UCSD-AML1 (cell line): ENCODE measurements around the gene TMEM232.
"Not testable (repeated sequence)": the region's sequence is repeated elsewhere in the genome, so short reads cannot be mapped to it uniquely, and the experiment has no call there.

ENCODE experiments used
- DNase-seq: peaks from one replicate; lab custom pipeline; 2025; ENCODE audit not compliant: unreplicated experiment; lab: John Stamatoyannopoulos, UW

Gene TMEM232

DNA sequence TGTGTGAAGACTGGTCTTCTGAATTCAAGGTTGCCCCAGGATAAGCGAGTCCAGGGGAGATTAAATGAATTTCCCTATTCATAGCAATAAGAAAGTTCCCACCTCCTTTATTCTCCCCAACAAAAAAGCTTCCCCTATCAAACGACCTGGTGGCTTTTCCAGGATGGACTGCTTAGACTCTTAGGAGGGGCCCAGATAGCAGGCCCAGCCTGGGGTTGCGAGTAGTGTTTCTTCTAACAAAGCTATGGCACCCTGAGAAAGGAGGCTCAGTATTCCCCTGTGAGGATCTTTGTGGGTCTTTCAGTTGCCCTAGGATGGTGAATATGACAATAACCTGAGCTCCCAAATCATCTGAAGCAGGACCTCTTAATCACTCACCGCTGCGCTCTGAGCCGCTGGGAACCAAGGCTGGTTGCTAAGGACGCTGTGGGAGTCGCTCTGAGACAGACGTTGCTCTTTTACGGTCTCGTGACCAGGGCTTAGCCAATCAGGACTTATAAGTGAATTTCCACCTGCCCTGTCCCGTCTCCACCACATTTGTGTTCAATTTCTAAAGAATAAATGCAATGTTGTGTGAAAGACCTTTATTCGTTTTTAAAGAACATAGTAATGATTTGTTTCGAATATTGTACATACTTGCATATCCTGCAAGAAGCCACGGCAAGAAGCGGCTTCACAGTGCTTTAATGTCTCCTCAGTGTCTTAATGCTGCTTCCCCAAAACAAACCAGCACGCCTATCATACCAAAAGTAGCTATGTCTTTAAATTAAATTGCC, at the start of gene TMEM232:
TMEM232 (minus strand) TSS at position 423 of the 776 bp plus-strand sequence. CDS start 59,319 bp downstream, outside the sequence.
- peak; percentile 27 for DNase-seq

GRCh38 chr5:110770286-110770685, 43.8 kb upstream of the TMEM232 start:
- no peak for DNase-seq

DNA sequence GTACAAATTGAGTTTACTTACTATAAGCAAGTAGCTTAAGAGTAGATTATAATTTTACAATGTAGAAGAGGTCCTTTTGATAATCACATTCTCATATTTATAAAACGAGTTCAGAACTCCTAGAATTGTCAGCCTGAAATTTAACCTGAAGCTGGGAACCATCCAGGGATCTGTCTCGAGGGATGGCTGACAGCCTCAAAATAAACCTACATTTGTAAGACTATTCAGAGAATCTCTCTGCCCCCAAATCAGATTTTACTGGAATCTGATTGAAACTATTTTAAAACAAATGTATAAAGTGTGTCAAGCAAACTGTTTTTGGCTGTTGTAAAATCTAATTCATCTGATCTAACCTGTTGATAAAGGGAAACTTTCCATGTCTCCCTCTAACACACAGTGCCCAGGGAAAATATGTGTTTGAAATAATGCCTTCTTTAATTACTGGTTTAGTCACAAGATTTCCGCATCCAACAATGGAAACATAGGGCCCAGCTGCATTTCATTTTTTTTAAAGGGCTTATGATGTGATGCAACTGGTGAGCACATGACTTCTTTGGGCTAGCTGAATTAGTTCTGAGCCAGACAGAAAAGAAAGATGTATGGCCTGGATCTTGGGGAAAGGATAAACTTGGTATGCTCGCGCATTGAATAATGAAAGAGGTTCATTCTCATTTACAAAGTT, 42.7 kb upstream of the TMEM232 start:
- no peak for DNase-seq

DNA sequence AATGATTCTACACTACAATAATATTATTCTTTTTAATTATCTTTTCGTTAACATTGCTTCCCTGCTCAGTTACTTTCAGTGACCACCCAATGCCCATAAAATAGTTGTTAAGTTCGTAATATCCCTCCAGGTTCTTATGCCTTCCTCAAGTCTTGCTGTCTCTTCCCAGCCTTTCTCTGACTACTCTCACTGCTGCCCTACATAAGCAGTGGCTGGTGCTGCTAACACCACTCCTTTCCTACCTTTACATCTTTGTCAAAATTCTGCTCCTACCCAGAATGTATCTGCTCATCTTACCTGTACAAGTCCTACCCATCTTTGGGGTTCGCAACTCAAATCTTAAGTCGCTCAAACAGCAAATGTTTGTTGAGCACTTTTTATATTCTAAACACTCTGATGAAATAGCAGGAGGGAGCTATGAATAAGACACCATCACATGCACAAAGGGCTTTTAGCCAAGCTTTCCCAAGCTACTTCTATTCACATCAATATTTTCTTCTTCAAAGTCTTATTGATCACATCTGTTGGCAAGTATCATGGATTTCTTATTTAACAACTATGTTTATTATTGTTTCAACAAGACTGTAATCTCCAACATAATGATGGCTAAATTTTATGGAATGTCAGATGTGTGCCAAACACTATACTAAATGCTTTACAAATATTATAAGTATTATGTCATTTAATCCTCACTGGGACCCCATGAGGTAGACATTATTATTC, 41.8 kb upstream of the TMEM232 start:
- DNase-seq, result no peak

- no peak for DNase-seq
These were observed 33.7 kb upstream of the TMEM232 start for GRCh38 chr5:110760158-110760557.

DNA sequence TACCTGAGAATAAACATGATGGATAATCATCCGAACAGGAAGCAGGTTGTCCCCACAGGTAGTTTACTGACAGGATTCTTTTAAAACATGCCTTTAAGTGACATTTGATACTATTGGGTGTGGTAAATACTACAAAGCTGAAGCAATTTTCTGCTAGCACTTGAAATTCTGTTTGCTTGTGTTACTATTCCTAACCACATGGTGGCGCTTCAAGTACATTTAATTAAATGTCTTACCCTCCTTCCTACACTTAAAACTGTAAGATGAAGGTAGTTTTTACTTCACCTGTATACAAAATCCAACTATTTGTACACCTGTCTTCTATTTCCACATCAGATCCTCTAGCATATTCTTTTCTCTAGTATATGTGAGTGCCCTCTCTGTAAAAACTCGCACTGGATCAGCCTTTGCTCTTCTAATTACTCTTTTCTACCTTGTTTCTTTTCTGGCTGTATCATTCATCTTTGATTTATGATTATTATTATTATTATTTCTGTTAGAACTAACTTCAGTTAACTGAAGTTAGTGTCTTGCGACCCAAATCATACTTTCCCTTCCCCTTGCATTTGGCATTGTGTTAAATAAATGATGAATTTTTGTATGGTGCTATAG, 30.8 kb upstream of the TMEM232 start:
- DNase-seq, result no peak

GRCh38 chr5:110754181-110754580, 27.7 kb upstream of the TMEM232 start:
- DNase-seq, result no peak

DNA sequence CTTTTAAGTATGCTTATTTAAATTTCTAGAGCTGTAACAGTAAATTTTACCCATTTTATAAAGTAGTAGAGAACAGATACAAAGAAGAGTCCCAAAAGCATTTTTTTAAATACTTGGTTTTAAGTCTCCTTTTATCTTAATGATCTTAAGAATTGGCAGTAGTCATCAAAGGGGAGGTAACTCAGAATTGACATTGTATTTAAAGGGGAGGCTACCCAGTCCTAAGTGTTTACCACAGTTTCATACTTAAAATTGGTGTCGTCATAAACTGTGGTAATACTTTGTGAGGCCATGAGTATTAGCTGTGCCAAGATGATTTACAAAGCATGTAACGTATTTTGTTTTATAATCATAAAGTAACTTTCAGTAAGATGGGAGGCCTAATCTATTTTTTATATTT, 27.1 kb upstream of the TMEM232 start:
- no peak for DNase-seq

DNA sequence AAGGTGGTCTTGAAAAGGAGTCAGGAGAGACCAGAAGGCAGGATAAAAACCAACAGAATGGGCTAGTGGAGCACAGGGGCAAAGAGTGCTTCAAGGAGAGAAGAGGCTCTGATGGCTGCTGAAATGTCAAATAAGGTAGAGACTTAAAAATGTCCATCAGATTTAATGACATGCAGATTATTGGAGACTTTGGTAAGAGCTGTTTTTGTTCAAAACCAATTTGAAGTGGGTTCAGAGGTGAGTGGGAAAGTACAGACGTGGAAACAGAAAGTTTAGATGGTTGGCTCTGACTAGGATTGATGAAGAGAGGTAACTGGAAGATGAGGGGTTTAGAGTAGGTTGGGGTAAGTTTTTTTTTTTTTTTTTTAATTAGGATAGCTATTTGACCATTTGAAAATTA, 26.5 kb upstream of the TMEM232 start:
- no peak for DNase-seq

- DNase-seq, result no peak
These were observed 25.7 kb upstream of the TMEM232 start for GRCh38 chr5:110751902-110752762.

DNA sequence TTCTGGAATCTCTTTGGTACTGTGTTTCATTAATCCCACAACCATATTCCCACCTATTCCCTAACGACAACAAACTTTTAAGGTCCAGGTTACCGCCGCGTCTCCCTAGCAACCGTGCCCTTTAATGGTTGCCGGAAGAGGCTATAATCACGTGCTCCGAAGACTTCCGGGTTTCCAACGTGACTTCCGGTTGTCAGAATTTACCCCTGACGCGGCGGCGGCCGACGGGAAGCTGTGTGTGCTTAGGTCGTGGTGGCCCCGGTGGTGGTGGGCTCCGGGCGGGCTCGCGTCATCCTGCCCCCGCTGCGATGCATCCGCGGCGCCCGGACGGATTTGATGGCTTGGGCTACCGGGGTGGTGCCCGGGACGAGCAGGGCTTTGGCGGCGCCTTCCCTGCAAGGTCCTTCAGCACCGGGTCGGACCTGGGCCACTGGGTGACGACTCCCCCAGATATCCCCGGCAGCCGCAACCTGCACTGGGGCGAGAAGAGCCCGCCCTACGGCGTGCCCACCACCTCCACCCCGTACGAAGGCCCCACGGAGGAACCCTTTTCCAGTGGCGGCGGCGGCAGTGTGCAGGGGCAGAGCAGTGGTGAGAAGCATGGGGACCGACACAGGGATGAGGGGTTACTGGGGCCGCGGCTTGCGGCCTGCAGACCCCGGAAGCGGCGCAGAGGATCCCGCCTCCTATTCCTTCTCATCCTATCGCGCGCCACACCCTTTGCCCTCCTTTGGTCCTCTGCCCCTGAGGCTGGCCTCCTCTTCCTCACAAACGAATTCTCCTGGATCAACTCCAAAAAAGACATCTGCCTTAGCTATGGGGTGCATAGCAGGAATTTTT, 12.6 kb upstream of the TMEM232 start, which contains the start of gene SLC25A46:
SLC25A46 (plus strand) TSS at position 196 of the 840 bp plus-strand sequence; CDS start at position 309, 113 bp downstream.
- peak; percentile 86 for DNase-seq

GRCh38 chr5:110738503-110738811, 12.0 kb upstream of the TMEM232 start:
- DNase-seq, result no peak

- DNase-seq, result no peak
These were observed 10.3 kb upstream of the TMEM232 start for GRCh38 chr5:110736753-110737152.

- no peak for DNase-seq
These were observed 9.1 kb upstream of the TMEM232 start for GRCh38 chr5:110735556-110735955.

DNA sequence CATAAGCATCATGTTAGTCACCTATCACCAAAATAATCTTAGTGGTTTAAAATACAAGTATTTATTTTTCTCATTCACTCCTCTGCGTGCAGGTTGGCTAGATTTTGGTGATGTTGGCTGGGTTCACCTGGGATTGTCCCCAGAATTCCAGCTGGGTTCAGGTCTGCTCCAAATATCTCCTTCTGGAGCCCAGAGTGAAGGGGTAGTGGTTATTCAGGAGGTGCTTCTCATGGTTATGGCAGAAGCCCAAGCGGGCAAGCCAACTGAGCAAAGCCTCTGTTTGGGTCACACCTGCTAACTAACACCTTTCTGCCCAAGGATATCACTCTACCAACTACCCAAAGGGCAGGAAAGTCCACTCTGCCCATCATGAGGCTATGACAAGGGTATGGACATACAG, 7.6 kb upstream of the TMEM232 start:
- no peak for DNase-seq

DNA sequence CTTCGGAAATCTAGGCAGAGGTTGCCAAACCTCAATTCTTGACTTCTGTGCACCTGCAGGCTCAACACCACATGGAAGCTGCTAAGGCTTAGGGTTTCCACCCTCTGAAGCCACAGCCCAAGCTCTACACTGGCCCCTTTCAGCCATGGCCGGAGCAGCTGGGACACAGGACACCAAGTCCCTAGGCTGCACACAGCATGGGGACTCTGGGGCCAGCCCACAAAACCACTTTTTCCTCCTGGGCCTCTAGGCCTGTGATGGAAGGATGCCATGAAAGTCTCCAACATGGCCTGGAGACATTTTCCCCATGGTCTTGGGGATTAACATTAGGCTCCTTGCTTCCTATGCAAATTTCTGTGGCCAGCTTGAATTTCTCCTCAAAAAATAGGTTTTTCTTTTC, 5.0 kb upstream of the TMEM232 start:
- not testable (repeated sequence) for DNase-seq

DNA sequence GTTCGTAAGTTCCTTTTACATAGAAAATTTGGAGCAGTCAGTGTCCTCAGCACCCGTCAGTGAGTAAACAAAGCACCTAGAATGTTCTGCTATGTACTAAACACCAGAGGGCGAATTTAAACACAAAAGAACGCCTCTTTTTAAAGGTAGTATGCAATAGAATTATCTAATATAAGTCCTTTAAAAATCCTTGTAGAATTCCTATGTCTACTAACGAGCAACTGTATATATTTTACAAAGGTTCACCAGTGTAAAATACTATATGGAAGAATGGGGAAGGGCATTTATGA, 499 bp upstream of the TMEM232 start:
- no peak for DNase-seq

DNA sequence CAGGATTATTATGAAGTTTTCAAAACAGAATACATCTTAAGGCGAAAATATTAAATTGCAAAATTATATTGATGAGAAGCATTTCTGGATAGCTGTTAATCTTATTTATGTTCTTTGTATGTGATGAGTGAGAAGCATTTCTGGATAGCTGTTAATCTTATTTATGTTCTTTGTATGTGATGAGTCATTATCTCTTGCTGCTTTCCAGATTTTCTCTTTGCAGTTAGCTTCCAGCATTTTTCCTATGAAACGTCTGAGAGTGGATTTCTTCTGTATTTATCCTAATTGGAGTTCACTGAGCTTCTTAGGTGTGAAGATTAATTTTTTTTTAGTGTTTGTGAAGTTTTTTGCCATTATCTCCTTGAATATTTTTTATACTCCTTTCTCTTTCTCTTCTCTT, 8.2 kb downstream of the TMEM232 start:
- DNase-seq, result no peak

DNA sequence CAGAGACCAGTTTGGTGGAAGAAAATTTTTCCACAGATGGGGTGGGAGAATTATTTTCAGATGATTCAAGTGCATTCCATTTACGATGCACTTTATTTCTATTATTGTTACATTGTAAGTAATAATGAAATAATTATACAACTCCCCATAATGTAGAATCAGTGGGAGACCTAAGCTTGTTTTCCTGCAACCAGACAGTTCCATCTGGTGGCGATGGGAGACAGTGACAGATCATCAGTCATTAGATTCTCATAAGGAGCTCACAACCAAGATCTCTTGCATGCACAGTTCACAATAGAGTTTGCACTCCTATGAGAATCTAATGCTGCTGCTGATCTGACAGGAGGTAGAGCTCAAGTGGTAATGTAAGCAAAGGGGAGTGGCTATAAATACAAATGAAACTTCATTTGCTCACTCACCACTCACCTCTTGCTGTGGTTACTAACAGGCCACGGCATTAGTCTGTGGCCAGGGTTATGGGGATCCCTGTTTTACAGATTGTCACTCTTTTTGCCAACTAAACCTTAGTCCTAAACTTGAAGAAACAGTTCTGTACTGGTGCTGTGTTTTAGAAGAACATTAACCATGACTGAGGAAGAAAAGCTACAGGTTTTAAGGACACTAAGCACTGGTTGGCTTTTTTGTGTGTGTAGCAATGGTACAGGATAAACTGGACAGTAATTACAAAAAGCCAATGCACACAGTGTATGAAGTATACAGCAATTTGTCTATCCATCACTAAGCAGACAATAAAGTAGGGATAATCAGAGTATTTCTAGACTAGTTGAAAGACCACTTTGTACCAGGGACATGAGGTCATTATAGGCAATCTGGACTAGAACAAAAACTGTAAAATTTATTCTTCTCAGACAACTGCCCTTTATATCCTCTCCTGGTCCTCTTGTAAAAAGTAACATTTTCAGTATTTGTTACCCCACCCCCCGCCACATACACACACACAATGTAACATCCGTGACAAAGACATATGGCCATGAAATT, 9.9 kb downstream of the TMEM232 start:
- DNase-seq, result no peak
